ENCODE results near the gene PRDM12.

DNA sequence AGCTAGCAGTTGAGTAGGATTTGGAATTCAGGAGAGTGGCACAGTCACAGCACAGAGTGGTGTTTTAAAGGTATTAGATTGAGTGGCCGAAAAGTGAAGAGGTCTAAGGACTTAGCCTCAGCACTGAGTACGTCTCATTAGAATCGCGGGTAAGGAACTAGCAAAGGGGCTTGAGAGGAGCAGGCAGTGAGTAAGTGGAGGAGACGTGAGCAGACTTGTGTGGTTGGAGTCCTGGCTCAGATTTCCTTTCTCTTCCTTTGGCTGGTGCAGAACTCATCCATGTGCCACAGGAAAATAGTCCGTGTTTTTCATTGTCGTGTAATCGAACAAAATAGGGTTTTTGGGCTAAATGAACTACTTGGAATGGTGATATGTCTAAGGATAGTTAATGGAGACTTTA, 32.6 kb downstream of the PRDM12 start:
- TF ChIP-seq GABPA (IDR thresholded peaks at IDR 0.05; ENCODE audit: borderline replicate concordance, insufficient read depth, low read length) (no peak), TAF1 (IDR thresholded peaks at IDR 0.05; ENCODE audit: low read depth, low read length) (no peak), MAFK (IDR thresholded peaks at IDR 0.05; ENCODE audit: low read depth, low read length) (no peak), POLR2A (IDR thresholded peaks at IDR 0.05; ENCODE audit: control extremely low read depth in 1 of 2, low read depth in 2 of 2, low read length in 2 of 2) (no peak), EZH2 (IDR thresholded peaks at IDR 0.05; ENCODE audit: low read depth, low read length, severe bottlenecking) (no peak), SP2 (IDR thresholded peaks at IDR 0.05; ENCODE audit: low read length) (no peak), EP300 (IDR thresholded peaks at IDR 0.05; ENCODE audit: borderline replicate concordance in 1 of 2, low read depth in 2 of 2, low read length in 2 of 2) (no peak), SRF (IDR thresholded peaks at IDR 0.05; ENCODE audit: low read depth, low read length) (no peak)
- TF ChIP-seq, protein P1, sequence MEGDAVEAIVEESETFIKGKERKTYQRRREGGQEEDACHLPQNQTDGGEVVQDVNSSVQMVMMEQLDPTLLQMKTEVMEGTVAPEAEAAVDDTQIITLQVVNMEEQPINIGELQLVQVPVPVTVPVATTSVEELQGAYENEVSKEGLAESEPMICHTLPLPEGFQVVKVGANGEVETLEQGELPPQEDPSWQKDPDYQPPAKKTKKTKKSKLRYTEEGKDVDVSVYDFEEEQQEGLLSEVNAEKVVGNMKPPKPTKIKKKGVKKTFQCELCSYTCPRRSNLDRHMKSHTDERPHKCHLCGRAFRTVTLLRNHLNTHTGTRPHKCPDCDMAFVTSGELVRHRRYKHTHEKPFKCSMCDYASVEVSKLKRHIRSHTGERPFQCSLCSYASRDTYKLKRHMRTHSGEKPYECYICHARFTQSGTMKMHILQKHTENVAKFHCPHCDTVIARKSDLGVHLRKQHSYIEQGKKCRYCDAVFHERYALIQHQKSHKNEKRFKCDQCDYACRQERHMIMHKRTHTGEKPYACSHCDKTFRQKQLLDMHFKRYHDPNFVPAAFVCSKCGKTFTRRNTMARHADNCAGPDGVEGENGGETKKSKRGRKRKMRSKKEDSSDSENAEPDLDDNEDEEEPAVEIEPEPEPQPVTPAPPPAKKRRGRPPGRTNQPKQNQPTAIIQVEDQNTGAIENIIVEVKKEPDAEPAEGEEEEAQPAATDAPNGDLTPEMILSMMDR (IDR thresholded peaks at IDR 0.05; ENCODE audit: control extremely low read depth in 1 of 3, insufficient read depth in 1 of 3, low read depth in 1 of 3, low read length in 3 of 3) = no peak
- TF ChIP-seq, protein P2, sequence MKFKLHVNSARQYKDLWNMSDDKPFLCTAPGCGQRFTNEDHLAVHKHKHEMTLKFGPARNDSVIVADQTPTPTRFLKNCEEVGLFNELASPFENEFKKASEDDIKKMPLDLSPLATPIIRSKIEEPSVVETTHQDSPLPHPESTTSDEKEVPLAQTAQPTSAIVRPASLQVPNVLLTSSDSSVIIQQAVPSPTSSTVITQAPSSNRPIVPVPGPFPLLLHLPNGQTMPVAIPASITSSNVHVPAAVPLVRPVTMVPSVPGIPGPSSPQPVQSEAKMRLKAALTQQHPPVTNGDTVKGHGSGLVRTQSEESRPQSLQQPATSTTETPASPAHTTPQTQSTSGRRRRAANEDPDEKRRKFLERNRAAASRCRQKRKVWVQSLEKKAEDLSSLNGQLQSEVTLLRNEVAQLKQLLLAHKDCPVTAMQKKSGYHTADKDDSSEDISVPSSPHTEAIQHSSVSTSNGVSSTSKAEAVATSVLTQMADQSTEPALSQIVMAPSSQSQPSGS (IDR thresholded peaks at IDR 0.05; ENCODE audit: low read length) = no peak
- TF ChIP-seq, protein P3, sequence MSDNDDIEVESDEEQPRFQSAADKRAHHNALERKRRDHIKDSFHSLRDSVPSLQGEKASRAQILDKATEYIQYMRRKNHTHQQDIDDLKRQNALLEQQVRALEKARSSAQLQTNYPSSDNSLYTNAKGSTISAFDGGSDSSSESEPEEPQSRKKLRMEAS (IDR thresholded peaks at IDR 0.05) = no peak
